Lower leg skin (tissue), 3 donors: ENCODE results near the gene CHD2.
"Not testable (repeated sequence)": the region's sequence is repeated elsewhere in the genome, so short reads cannot be mapped to it uniquely, and the experiment has no call there.

Source experiments
- CTCF ChIP-seq, 3 donors: fragments of 450-650 bp; IDR thresholded peaks; one replicate each; pipeline ENCODE4 v1.5.1; 2016; ENCODE audit warnings: antibody characterized with exemption in 3 of 3, mild to moderate bottlenecking in 3 of 3, moderate library complexity in 2 of 3
- POLR2A ChIP-seq, 2 donors: fragments of 450-650 bp; IDR thresholded peaks; one replicate each; pipeline ENCODE4 v1.6.1; 2016 to 2017; ENCODE audit warnings: antibody characterized with exemption in 2 of 2, mild to moderate bottlenecking in 1 of 2, moderate library complexity in 1 of 2

- TF ChIP-seq CTCF, POLR2A (IDR thresholded peaks at IDR 0.05): not testable (repeated sequence)
Observed at GRCh38 chr15:93032515-93033206, 132.5 kb downstream of the CHD2 start.
